Kidney (tissue), 14 donors: ENCODE measurements around the gene CEP135. TPM values are rescaled to one million over a fixed set of nuclear protein-coding genes. Genes with fewer than 3 reads are reported as not detected.

ENCODE experiments used
- DNase-seq, 5 donors: peaks; one replicate each; pipeline ENCODE4 v3.0.0-alpha.2; 2013 to 2020
- FAIRE-seq: peaks from 2 replicates; lab custom pipeline; 2012; peaks lifted over from hg19 to GRCh38; lab: Jason Lieb, UNC
- H3K27ac ChIP-seq, 2 donors: one replicate each; pipeline ENCODE4 v1.7.0; 2013; ENCODE audit warnings: low read depth in 2 of 2, low read length in 2 of 2, inconsistent platforms in 1 of 2
- H3K27me3 ChIP-seq: one replicate; pipeline ENCODE4 v1.7.1; 2013; ENCODE audit warnings: low read length, inconsistent platforms; ENCODE audit not compliant: control insufficient read depth, insufficient read depth
- H3K36me3 ChIP-seq, 3 donors: one replicate each; pipeline versions ENCODE4 v1.7.0 to v1.7.1; 2013; ENCODE audit warnings: low read length in 3 of 3, control low read depth in 1 of 3, inconsistent platforms in 1 of 3; ENCODE audit not compliant: insufficient read depth in 3 of 3, control insufficient read depth in 2 of 3
- H3K4me1 ChIP-seq, 3 donors: one replicate each; pipeline versions ENCODE4 v1.7.0 to v1.7.1; 2013; ENCODE audit warnings: low read length in 3 of 3, inconsistent platforms in 1 of 3, low read depth in 1 of 3; ENCODE audit not compliant: control insufficient read depth in 2 of 3, insufficient read depth in 2 of 3
- H3K4me3 ChIP-seq, 3 donors: one replicate each; pipeline versions ENCODE4 v1.7.0 to v1.8.1; 2013; ENCODE audit warnings: low read length in 3 of 3, control low read depth in 1 of 3, inconsistent platforms in 1 of 3
- H3K9ac ChIP-seq, 3 donors: one replicate each; pipeline versions ENCODE4 v1.7.0 to v1.7.1; 2013; ENCODE audit warnings: low read length in 3 of 3, control low read depth in 1 of 3, inconsistent platforms in 1 of 3
- H3K9me3 ChIP-seq, 3 donors: one replicate each; pipeline versions ENCODE4 v1.7.0 to v1.7.1; 2013; ENCODE audit warnings: low read length in 3 of 3, control low read depth in 1 of 3, inconsistent platforms in 1 of 3; ENCODE audit not compliant: control insufficient read depth in 2 of 3, insufficient read depth in 1 of 3
- intact Hi-C: fragments of 100-400 bp; cut with DNase I; formaldehyde crosslinking; loops from one replicate; pipeline ENCODE4 v1.11.1; 2022
- polyA plus RNA-seq: library from polyadenylated mRNA; stranded (reverse); fragments of 350-450 nt; fragmentation: Illumina TruSeq; extraction: RNeasy Lipid Tissue Mini Kit (QIAGEN cat#74804); gene quantifications from one replicate; pipeline ENCODE4 v1.2.3, GENCODE V29; 2014; ENCODE audit warnings: low read depth, low replicate concordance; ENCODE audit not compliant: insufficient read depth
- total RNA-seq: library from RNA; stranded (reverse); fragmentation: NEBNext Ultra II Directional; extraction: Animal tissue kit (Norgen Biotek cat#: 25700); gene quantifications from one replicate; pipeline ENCODE4 v1.2.1, GENCODE V29; 2021
- TF ChIP-seq, protein P1 (sequence below): IDR thresholded peaks from 3 replicates; pipeline ENCODE4 v1.5.1; 2012; ENCODE audit warnings: mild to moderate bottlenecking, moderate library complexity, borderline replicate concordance; ENCODE audit not compliant: insufficient read depth; ENCODE audit errors: extremely low read depth
- donor health status: control.
- donor health status: control.
- donor health status: control.
- donor health status: control.
- donor health status: control.
- donor health status: DM: yes; HTN: yes; CAD: no.
- donor health status: Normal renal cell carcinoma (clear cell type).

CEP135 gene
- total and polyA plus RNA-seq, 2 donors from 2014 or later = 2.3 to 9.2 TPM

DNA sequence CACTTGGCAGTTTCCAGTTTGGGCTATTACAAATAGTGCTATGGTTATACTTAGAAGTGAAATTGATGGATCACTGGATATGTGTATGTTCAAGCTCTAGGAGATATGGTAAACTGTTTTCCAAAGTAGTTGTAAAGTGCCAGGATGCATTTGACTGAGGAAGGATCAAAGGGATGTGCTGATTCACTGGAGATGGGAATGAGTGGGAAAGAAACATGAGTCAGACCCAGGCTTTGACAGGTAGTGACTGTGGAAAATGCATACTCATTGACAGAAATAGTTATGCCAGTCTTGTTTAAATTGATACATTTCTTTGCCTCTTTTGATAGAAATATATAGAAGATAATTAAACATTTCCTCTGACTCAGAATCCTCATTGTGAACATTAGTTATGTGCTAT is 77.9 kb downstream of the CEP135 start:
- no peak overlapping the region for H3K27ac ChIP-seq
- H3K4me3 ChIP-seq = no peak overlapping the region
- H3K4me1 ChIP-seq = no peaks in the 10 kb centered on the region
- H3K36me3 ChIP-seq = peaks cover 4 to 36% (median 5%) of the 10 kb centered on the region in 3 donors
- FAIRE-seq (no peak), DNase-seq (no peak)
- TF ChIP-seq, protein P1, sequence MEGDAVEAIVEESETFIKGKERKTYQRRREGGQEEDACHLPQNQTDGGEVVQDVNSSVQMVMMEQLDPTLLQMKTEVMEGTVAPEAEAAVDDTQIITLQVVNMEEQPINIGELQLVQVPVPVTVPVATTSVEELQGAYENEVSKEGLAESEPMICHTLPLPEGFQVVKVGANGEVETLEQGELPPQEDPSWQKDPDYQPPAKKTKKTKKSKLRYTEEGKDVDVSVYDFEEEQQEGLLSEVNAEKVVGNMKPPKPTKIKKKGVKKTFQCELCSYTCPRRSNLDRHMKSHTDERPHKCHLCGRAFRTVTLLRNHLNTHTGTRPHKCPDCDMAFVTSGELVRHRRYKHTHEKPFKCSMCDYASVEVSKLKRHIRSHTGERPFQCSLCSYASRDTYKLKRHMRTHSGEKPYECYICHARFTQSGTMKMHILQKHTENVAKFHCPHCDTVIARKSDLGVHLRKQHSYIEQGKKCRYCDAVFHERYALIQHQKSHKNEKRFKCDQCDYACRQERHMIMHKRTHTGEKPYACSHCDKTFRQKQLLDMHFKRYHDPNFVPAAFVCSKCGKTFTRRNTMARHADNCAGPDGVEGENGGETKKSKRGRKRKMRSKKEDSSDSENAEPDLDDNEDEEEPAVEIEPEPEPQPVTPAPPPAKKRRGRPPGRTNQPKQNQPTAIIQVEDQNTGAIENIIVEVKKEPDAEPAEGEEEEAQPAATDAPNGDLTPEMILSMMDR = no peak
- no peaks in the 10 kb centered on the region for H3K27me3 ChIP-seq
- H3K9me3 ChIP-seq = no peaks in the 10 kb centered on the region
- H3K9ac ChIP-seq = no peak overlapping the region
- intact Hi-C loops = no loop called here

DNA sequence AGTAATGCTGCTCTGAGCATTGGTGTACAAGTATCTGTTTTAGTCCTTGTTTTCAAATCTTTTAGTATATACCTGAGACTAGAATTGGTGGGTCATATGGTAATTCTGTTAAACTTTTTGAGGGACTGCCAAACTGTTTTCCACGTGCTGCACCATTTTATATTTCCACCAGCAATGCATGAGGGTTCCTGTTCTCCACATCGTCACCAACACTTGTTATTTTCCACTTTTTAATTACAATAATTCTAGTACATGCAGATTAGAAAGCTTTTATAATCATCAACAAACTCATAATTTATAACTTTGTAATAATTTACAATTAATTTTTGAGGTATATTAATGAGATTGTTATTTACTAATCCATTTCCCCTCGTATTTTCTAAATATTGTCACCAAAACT is 79.4 kb downstream of the CEP135 start:
- Histone ChIP-seq H3K27ac (no peak overlapping the region), H3K4me1 (no peaks in the 10 kb centered on the region), H3K36me3 (peaks cover 2 to 36% (median 5%) of the 10 kb centered on the region in 3 donors), H3K9ac (no peak overlapping the region), H3K4me3 (no peak overlapping the region), H3K27me3 (no peaks in the 10 kb centered on the region), H3K9me3 (no peaks in the 10 kb centered on the region)
- DNase-seq (no peak), FAIRE-seq (no peak)
- TF ChIP-seq, protein P1 = no peak
- intact Hi-C loops = no loop called here

DNA sequence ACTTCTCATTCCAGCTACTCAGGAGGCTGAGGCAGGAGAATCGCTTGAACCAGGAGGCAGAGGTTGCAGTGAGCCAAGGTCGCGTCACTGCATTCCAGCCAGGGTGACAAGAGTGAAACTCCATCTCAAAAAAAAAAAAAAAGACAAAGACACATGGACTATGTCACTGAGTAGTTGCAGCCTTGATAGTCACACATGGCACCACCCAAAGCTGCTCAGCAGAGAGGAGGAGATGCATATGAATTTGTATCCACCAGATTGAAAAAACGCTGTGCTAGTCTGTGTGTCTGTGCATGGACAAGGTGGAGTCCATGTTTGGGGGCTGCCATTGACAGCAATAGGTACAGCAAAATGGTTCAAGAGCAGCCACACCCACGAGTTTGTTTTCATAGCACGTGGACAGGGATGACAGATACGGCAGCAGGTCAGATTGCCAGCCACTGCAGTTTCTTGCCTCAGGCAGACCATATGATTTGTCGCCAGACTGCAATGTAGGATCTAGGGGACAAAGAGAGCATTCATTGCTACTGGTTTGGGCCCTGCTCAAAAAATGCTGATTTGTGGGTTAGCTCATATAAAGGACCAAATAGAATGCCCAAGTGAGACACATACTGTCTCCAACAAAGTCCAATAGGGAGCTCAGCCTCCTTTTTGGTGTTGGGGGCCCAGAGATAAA is 89.9 kb downstream of the CEP135 start:
- Histone ChIP-seq H3K9me3 (no peaks in the 10 kb centered on the region), H3K9ac (no peak overlapping the region), H3K36me3 (no peaks in the 10 kb centered on the region), H3K27ac (no peak overlapping the region), H3K4me1 (no peaks in the 10 kb centered on the region), H3K4me3 (no peak overlapping the region), H3K27me3 (no peaks in the 10 kb centered on the region)
- FAIRE-seq = no peak
- DNase-seq = no peak
- intact Hi-C loops = no loop called here
- TF ChIP-seq, protein P1 = no peak

DNA sequence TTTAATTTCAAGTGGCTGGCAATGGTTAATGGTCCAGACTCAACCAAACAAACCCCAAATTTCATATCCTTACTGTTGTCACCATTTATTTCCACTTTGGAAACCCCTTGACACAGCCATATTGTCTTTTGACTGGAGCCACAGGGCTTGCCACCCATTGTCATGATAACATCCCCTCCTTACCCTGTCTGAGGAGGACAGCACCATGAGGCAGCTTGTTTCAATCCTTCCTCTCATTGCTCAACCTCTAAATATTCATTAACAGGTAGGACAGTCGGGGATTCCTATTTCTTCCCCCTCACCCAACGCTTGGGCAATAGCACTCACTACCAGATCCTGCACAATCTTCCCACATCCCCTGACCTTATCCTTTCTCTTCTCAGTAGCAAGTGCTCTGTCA is 92.1 kb downstream of the CEP135 start:
- H3K27me3 ChIP-seq = no peaks in the 10 kb centered on the region
- intact Hi-C loops = no loop called here
- TF ChIP-seq, protein P1 = no peak
- H3K4me3 ChIP-seq = no peak overlapping the region
- no peaks in the 10 kb centered on the region for H3K9me3 ChIP-seq
- H3K9ac ChIP-seq = no peak overlapping the region
- no peak overlapping the region for H3K27ac ChIP-seq
- H3K36me3 ChIP-seq = no peaks in the 10 kb centered on the region
- DNase-seq = no peak
- FAIRE-seq = no peak
- H3K4me1 ChIP-seq = no peaks in the 10 kb centered on the region
